Thyroid gland (tissue), 4 donors: ENCODE results near the gene NTNG1. TPM values are rescaled to one million over a fixed set of nuclear protein-coding genes. Genes with fewer than 3 reads are reported as not detected.

Experiments
- DNase-seq, 2 donors: peaks; one replicate each; pipeline ENCODE4 v3.0.0-alpha.2; 2019
- H3K27ac ChIP-seq, 3 donors: fragments of 200-600 bp; sonication (generic); 1 replicate in 2 of 3; 2 replicates in 1 of 3; pipeline ENCODE4 v1.5.1; 2016 to 2019; ENCODE audit warnings: mild to moderate bottlenecking in 1 of 3, moderate library complexity in 1 of 3
- H3K27me3 ChIP-seq: fragments of 200-600 bp; sonication (generic); one replicate; pipeline ENCODE4 v1.5.1; 2019
- H3K36me3 ChIP-seq, 2 donors: fragments of 200-600 bp; sonication (generic); one replicate each; pipeline ENCODE4 v1.5.1; 2016 to 2019
- H3K4me1 ChIP-seq, 2 donors: fragments of 200-600 bp; sonication (generic); one replicate each; pipeline ENCODE4 v1.5.1; 2017 to 2019
- H3K4me3 ChIP-seq, 3 donors: fragments of 200-600 bp; sonication (generic); replicated peaks in 1 of 3; 1 replicate in 2 of 3; 2 replicates in 1 of 3; pipeline ENCODE4 v1.5.1; 2016; ENCODE audit warnings: mild to moderate bottlenecking in 1 of 3
- H3K9me3 ChIP-seq: fragments of 200-600 bp; sonication (generic); one replicate; pipeline ENCODE4 v1.5.1; 2017
- CTCF ChIP-seq, 6 experiments: fragments of 200-600 bp in 3 of 6; fragments of 450-650 bp in 3 of 6; sonication (generic) in 3 of 6; IDR thresholded peaks; one replicate each; pipeline ENCODE4 v1.5.1; 2016 to 2019; ENCODE audit warnings: antibody characterized with exemption in 6 of 6, mild to moderate bottlenecking in 2 of 6, inconsistent platforms in 1 of 6, moderate library complexity in 1 of 6
- POLR2A ChIP-seq, 2 donors: fragments of 450-650 bp; IDR thresholded peaks; one replicate each; pipeline ENCODE4 v1.6.1; 2017; ENCODE audit warnings: antibody characterized with exemption in 2 of 2, mild to moderate bottlenecking in 2 of 2, moderate library complexity in 1 of 2
- WGBS, 2 donors: methylation state at CpG; one replicate each; pipeline ENCODE4 v1.1.5; 2017; 5-methylcytosine and 5-hydroxymethylcytosine counted together
- intact Hi-C: fragments of 100-400 bp; cut with DNase I; formaldehyde crosslinking; loops from one replicate; pipeline ENCODE4 v1.15.1; 2023
- total RNA-seq, 4 donors: library from RNA; depleted of rRNA; stranded (reverse); fragments of >200 nt; gene quantifications; one replicate each; pipeline ENCODE4 v1.2.3, GENCODE V29; 2016

Gene NTNG1
- total RNA-seq, 4 donors from 2014 or later, result 0.33 to 0.56 (median 0.54) TPM; not detected in 1

- DNase-seq, result no peak
- no peaks in the 10 kb centered on the region for H3K9me3 ChIP-seq
- H3K4me3 ChIP-seq, result no peak overlapping the region
- H3K36me3 ChIP-seq, result no peaks in the 10 kb centered on the region
- TF ChIP-seq CTCF (IDR thresholded peaks at IDR 0.05) (no peak), POLR2A (IDR thresholded peaks at IDR 0.05) (no peak)
- no peaks in the 10 kb centered on the region for H3K4me1 ChIP-seq
- no peaks in the 10 kb centered on the region for H3K27me3 ChIP-seq
- intact Hi-C loops, result no loop called here
- H3K27ac ChIP-seq, result no peak overlapping the region
- WGBS, 2 donors, result 71% methylated on average over 4 of the region's 4 CpGs
Measured at GRCh38 chr1:107499139-107499744, 358.4 kb downstream of the NTNG1 start.

- Histone ChIP-seq H3K9me3 (no peaks in the 10 kb centered on the region), H3K36me3 (no peaks in the 10 kb centered on the region), H3K27ac (no peak overlapping the region), H3K4me1 (no peaks in the 10 kb centered on the region), H3K27me3 (no peaks in the 10 kb centered on the region), H3K4me3 (no peak overlapping the region)
- 77 to 82% methylated on average over 6 of the region's 6 CpGs for WGBS, 2 donors
- no peak for DNase-seq
- intact Hi-C loops, result no loop called here
- TF ChIP-seq POLR2A (IDR thresholded peaks at IDR 0.05) (no peak), CTCF (IDR thresholded peaks at IDR 0.05) (no peak)
Measured at GRCh38 chr1:107501081-107501605, 360.3 kb downstream of the NTNG1 start.

GRCh38 chr1:107510347-107510746 lies 369.5 kb downstream of the NTNG1 start:
- intact Hi-C loops, result no loop called here
- H3K36me3 ChIP-seq, result no peaks in the 10 kb centered on the region
- 87 to 89% methylated on average over 4 of the region's 4 CpGs for WGBS, 2 donors
- H3K4me3 ChIP-seq, result no peak overlapping the region
- no peak for TF ChIP-seq POLR2A (IDR thresholded peaks at IDR 0.05)
- TF ChIP-seq CTCF (IDR thresholded peaks at IDR 0.05), result no peak
- H3K27ac ChIP-seq, result no peak overlapping the region
- H3K27me3 ChIP-seq, result no peaks in the 10 kb centered on the region
- no peak for DNase-seq
- H3K4me1 ChIP-seq, result no peaks in the 10 kb centered on the region
- H3K9me3 ChIP-seq, result no peaks in the 10 kb centered on the region

- Histone ChIP-seq H3K36me3 (no peaks in the 10 kb centered on the region), H3K9me3 (no peaks in the 10 kb centered on the region), H3K27me3 (no peaks in the 10 kb centered on the region), H3K4me3 (no peak overlapping the region), H3K27ac (no peak overlapping the region), H3K4me1 (no peaks in the 10 kb centered on the region)
- intact Hi-C loops, result no loop called here
- WGBS, 2 donors, result 72 to 74% methylated on average over 2 of the region's 2 CpGs
- no peak for DNase-seq
- TF ChIP-seq CTCF (IDR thresholded peaks at IDR 0.05) (no peak), POLR2A (IDR thresholded peaks at IDR 0.05) (no peak)
Measured at GRCh38 chr1:107512836-107513235, 372.0 kb downstream of the NTNG1 start.

- no peaks in the 10 kb centered on the region for H3K27me3 ChIP-seq
- no peak for DNase-seq
- no peak overlapping the region for H3K27ac ChIP-seq
- intact Hi-C loops, result no loop called here
- no peaks in the 10 kb centered on the region for H3K4me1 ChIP-seq
- H3K9me3 ChIP-seq, result no peaks in the 10 kb centered on the region
- H3K36me3 ChIP-seq, result no peaks in the 10 kb centered on the region
- TF ChIP-seq POLR2A (IDR thresholded peaks at IDR 0.05), result no peak
- TF ChIP-seq CTCF (IDR thresholded peaks at IDR 0.05), result no peak
- WGBS, 2 donors, result 73 to 82% methylated on average over 3 of the region's 3 CpGs
- H3K4me3 ChIP-seq, result no peak overlapping the region
Measured at GRCh38 chr1:107514841-107515240, 374.0 kb downstream of the NTNG1 start.
